WTC11 (cell line): ENCODE results near the gene HEATR5A. TPM values are rescaled to one million over a fixed set of nuclear protein-coding genes. Genes with fewer than 3 reads are reported as not detected.
"Not testable (repeated sequence)": the region's sequence is repeated elsewhere in the genome, so short reads cannot be mapped to it uniquely, and the experiment has no call there.

Experiments used
- ATAC-seq: fragments of 200-7000 bp; cut with Tn5 transposase; 2 replicates; pipeline ENCODE4 v1.10.0; 2021; ENCODE audit warnings: mild to moderate bottlenecking, moderate library complexity
- CTCF ChIA-PET: fragments of 300-600 bp; sonication (Branson Sonifier 250); formaldehyde crosslinking; loops from one replicate; lab custom pipeline; 2021; ENCODE audit warnings: antibody characterized with exemption; lab: Charles Lee
- POLR2A ChIA-PET: fragments of 350-600 bp; sonication (Branson Sonifier 250); formaldehyde crosslinking; loops from one replicate; lab custom pipeline; 2021; ENCODE audit warnings: antibody characterized with exemption; lab: Charles Lee
- DNase-seq: peaks from one replicate; pipeline ENCODE4 v3.0.0; 2021; ENCODE audit warnings: low spot score
- H3K27ac Mint-ChIP-seq: 2 replicates; pipeline ENCODE4 v1.8.0; 2021; ENCODE audit warnings: mixed read lengths
- H3K27me3 Mint-ChIP-seq: 2 replicates; pipeline ENCODE4 v1.8.0; 2021; ENCODE audit warnings: low read depth, mild to moderate bottlenecking, moderate library complexity, mixed read lengths
- H3K36me3 Mint-ChIP-seq: 2 replicates; pipeline ENCODE4 v1.8.0; 2021; ENCODE audit warnings: mixed read lengths
- H3K4me1 Mint-ChIP-seq: 2 replicates; pipeline ENCODE4 v1.8.0; 2022; ENCODE audit warnings: mixed read lengths
- H3K4me3 Mint-ChIP-seq: 2 replicates; pipeline ENCODE4 v1.8.0; 2021; ENCODE audit warnings: mild to moderate bottlenecking, moderate library complexity, mixed read lengths
- H3K9me3 Mint-ChIP-seq: 2 replicates; pipeline ENCODE4 v1.8.0; 2021; ENCODE audit warnings: mixed read lengths
- FOXK1 ChIP-seq: sonication (generic); formaldehyde crosslinking; IDR thresholded peaks from 2 replicates; pipeline ENCODE4 v1.8.0; 2022; ENCODE audit warnings: mild to moderate bottlenecking, moderate library complexity, missing genetic modification reagents
- FOXP1 ChIP-seq: sonication (generic); formaldehyde crosslinking; IDR thresholded peaks from 2 replicates; pipeline ENCODE4 v1.8.0; 2022; ENCODE audit warnings: missing genetic modification reagents, mild to moderate bottlenecking, moderate library complexity, borderline replicate concordance
- GABPB1 ChIP-seq: sonication (generic); formaldehyde crosslinking; IDR thresholded peaks from 2 replicates; pipeline ENCODE4 v1.8.1; 2023; ENCODE audit warnings: mild to moderate bottlenecking, missing genetic modification reagents
- GTF2I ChIP-seq: fragments of 250-450 bp; sonication (Bioruptor Pico); conservative IDR thresholded peaks from 2 replicates; pipeline ENCODE4 v1.4.0; 2021; ENCODE audit warnings: mild to moderate bottlenecking
- MLX ChIP-seq: sonication (generic); formaldehyde crosslinking; IDR thresholded peaks from 2 replicates; pipeline ENCODE4 v1.8.1; 2023; ENCODE audit warnings: mild to moderate bottlenecking, missing genetic modification reagents, moderate library complexity
- MXD4 ChIP-seq: fragments of 250-450 bp; sonication (Bioruptor Pico); IDR thresholded peaks from 2 replicates; pipeline ENCODE4 v1.8.0; 2021; ENCODE audit warnings: mild to moderate bottlenecking, moderate library complexity, borderline replicate concordance
- NFYB ChIP-seq: sonication (generic); formaldehyde crosslinking; conservative IDR thresholded peaks from 2 replicates; pipeline ENCODE4 v1.8.0; 2022; ENCODE audit warnings: low read depth, missing genetic modification reagents
- PREB ChIP-seq: sonication (generic); formaldehyde crosslinking; IDR thresholded peaks from 2 replicates; pipeline ENCODE4 v1.8.1; 2022; ENCODE audit warnings: mild to moderate bottlenecking, missing genetic modification reagents, moderate library complexity, borderline replicate concordance
- ZBTB21 ChIP-seq: sonication (generic); formaldehyde crosslinking; IDR thresholded peaks from 2 replicates; pipeline ENCODE4 v1.8.1; 2023; ENCODE audit warnings: mild to moderate bottlenecking, missing genetic modification reagents, borderline replicate concordance
- ZNF121 ChIP-seq: sonication (generic); formaldehyde crosslinking; IDR thresholded peaks from 2 replicates; pipeline ENCODE4 v1.8.0; 2023; ENCODE audit warnings: missing genetic modification reagents
- ZNF219 ChIP-seq: sonication (generic); formaldehyde crosslinking; IDR thresholded peaks from 2 replicates; pipeline ENCODE4 v1.8.0; 2023; ENCODE audit warnings: missing genetic modification reagents, mild to moderate bottlenecking, borderline replicate concordance
- ZNF423 ChIP-seq: fragments of 250-450 bp; sonication (Bioruptor Pico); IDR thresholded peaks from 2 replicates; pipeline ENCODE4 v2.1.2; 2022; ENCODE audit warnings: mild to moderate bottlenecking, moderate library complexity
- total RNA-seq: library from RNA; stranded (reverse); gene quantifications from 3 replicates; pipeline ENCODE4 v1.2.3, GENCODE V29; 2021
- TF ChIP-seq, protein P1 (sequence below): sonication (generic); formaldehyde crosslinking; conservative IDR thresholded peaks from 2 replicates; pipeline ENCODE4 v1.8.1; 2023; ENCODE audit warnings: mild to moderate bottlenecking, low read depth, missing genetic modification reagents, moderate library complexity

HEATR5A gene
- total RNA-seq, 1 experiment from 2014 or later: 36.2 TPM

DNA sequence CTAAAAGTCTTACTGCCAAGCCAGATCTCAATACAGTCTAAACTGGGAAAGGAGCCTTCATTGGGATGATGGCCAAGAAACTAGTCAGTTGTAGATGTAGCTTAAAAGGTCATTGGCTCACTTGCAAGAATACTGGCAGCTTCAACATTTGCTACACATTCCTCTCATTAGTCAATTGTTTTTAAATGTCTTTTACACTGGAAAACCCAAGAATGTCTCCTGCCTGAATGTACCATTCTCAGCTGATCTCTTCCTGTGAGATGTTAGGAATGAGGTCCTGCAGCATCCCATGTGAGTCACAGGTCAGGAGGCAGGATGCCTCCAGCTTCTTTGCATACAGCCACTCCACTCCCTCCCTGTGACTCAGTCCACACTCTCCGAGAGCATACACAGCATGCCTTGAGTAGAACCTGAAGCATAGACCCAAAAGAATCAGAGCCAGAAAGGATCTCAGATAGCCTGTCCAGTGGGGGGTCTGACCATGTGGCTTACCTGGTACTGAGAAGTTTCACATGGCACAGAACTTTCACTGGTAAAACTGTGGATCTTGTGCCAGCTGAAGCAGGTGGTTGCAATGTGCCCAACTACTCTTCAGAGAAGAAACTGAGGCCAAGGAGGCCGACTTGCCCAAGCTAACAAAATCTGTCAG is 156.7 kb downstream of the HEATR5A start:
- CTCF ChIA-PET: interaction anchor here (1.6 kb wide), 1 partner anchor 56 kb away, joined by 5 read pairs; the partner anchor contains the start of gene HECTD1
- no peak overlapping the region for H3K27ac Mint-ChIP-seq
- no peaks in the 10 kb centered on the region for H3K27me3 Mint-ChIP-seq
- DNase-seq: no peak
- H3K36me3 Mint-ChIP-seq: peaks cover 9% of the 10 kb centered on the region; the same call in 1 of the 2 replicates
- peaks cover 22% of the 10 kb centered on the region for H3K9me3 Mint-ChIP-seq
- peak; percentile 26; the same call in 1 of the 2 replicates for ATAC-seq
- TF ChIP-seq PREB (CRISPR knock-in tag): 0 out of 2 replicates have a peak, but pooled peaks have one; percentile 35
- 0 out of 2 replicates have a peak, but pooled peaks have one; percentile 26 for TF ChIP-seq GABPB1 (CRISPR knock-in tag)
- no peak for TF ChIP-seq FOXP1 (CRISPR knock-in tag)
- TF ChIP-seq NFYB (CRISPR knock-in tag): no peak
- peaks cover 10% of the 10 kb centered on the region for H3K4me1 Mint-ChIP-seq
- H3K4me3 Mint-ChIP-seq: no peak overlapping the region
- POLR2A ChIA-PET: interaction anchor here (0.6 kb wide), 1 partner anchor 49 kb away, joined by 3 read pairs; no protein-coding TSS in a partner anchor

GRCh38 chr14:31261859-31262731 is 158.3 kb downstream of the HEATR5A start:
- DNase-seq (no peak), ATAC-seq (no peak)
- peaks cover 13% of the 10 kb centered on the region for H3K9me3 Mint-ChIP-seq
- ChIA-PET POLR2A (interaction anchor here (1.0 kb wide), 1 partner anchor 30 kb away, joined by 3 read pairs; no protein-coding TSS in a partner anchor), CTCF (interaction anchor here (1.0 to 1.6 kb wide), 2 partner anchors 54 kb away, joined by 5 read pairs; partner anchors contain the start of gene HECTD1)
- H3K4me3 Mint-ChIP-seq: no peak overlapping the region
- H3K27me3 Mint-ChIP-seq: no peaks in the 10 kb centered on the region
- H3K4me1 Mint-ChIP-seq: peaks cover 10% of the 10 kb centered on the region
- peaks cover 3% of the 10 kb centered on the region; the same call in 1 of the 2 replicates for H3K36me3 Mint-ChIP-seq
- TF ChIP-seq GABPB1 (CRISPR knock-in tag): peak; percentile 64; the same call in 1 of the 2 replicates
- TF ChIP-seq FOXK1 (CRISPR knock-in tag): no peak
- H3K27ac Mint-ChIP-seq: no peak overlapping the region

GRCh38 chr14:31261523-31261858 is 158.9 kb downstream of the HEATR5A start:
- no peak for TF ChIP-seq GTF2I (CRISPR knock-in tag)
- no peak for TF ChIP-seq MXD4 (CRISPR knock-in tag)
- no peak for TF ChIP-seq MLX (CRISPR knock-in tag)
- TF ChIP-seq ZBTB21: no peak
- TF ChIP-seq ZNF219: no peak
- no peak for TF ChIP-seq ZNF121
- TF ChIP-seq, protein P1, sequence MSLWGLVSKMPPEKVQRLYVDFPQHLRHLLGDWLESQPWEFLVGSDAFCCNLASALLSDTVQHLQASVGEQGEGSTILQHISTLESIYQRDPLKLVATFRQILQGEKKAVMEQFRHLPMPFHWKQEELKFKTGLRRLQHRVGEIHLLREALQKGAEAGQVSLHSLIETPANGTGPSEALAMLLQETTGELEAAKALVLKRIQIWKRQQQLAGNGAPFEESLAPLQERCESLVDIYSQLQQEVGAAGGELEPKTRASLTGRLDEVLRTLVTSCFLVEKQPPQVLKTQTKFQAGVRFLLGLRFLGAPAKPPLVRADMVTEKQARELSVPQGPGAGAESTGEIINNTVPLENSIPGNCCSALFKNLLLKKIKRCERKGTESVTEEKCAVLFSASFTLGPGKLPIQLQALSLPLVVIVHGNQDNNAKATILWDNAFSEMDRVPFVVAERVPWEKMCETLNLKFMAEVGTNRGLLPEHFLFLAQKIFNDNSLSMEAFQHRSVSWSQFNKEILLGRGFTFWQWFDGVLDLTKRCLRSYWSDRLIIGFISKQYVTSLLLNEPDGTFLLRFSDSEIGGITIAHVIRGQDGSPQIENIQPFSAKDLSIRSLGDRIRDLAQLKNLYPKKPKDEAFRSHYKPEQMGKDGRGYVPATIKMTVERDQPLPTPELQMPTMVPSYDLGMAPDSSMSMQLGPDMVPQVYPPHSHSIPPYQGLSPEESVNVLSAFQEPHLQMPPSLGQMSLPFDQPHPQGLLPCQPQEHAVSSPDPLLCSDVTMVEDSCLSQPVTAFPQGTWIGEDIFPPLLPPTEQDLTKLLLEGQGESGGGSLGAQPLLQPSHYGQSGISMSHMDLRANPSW (CRISPR knock-in tag): no peak
- no peak for TF ChIP-seq ZNF423
- Mint-ChIP-seq H3K4me1 (peaks cover 10% of the 10 kb centered on the region), H3K9me3 (peaks cover 15% of the 10 kb centered on the region), H3K4me3 (no peak overlapping the region), H3K36me3 (peaks cover 3% of the 10 kb centered on the region; the same call in 1 of the 2 replicates), H3K27me3 (no peaks in the 10 kb centered on the region), H3K27ac (no peak overlapping the region)
- ChIA-PET CTCF (interaction anchor here (1.0 kb wide), 1 partner anchor 54 kb away, joined by 5 read pairs; the partner anchor contains the start of gene HECTD1), POLR2A (interaction anchor here (1.0 kb wide), 1 partner anchor 31 kb away, joined by 3 read pairs; no protein-coding TSS in a partner anchor)
- no peak for ATAC-seq
- no peak for DNase-seq

DNA sequence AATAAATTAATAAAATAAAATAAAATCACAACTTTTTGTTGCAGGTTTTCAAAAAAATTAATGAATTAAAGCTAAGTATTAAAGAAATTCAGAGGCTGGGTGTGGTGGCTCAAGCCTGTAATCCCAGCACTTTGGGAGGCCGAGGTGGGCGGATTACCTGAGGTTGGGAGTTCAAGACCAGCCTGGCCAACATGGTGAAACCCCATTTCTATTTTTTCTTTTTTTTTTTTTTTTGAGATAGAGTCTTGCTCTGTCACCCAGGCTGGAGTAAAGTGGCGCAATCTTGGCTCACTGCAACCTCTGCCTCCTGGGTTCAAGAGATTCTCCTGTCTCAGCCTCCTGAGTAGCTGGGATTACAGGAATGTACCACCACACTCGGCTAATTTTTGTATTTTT is 161.3 kb downstream of the HEATR5A start:
- H3K27ac Mint-ChIP-seq, DNase-seq, H3K27me3 Mint-ChIP-seq, H3K4me3 Mint-ChIP-seq, CTCF ChIA-PET, H3K36me3 Mint-ChIP-seq, H3K4me1 Mint-ChIP-seq, ATAC-seq: not testable (repeated sequence)
- POLR2A ChIA-PET: interaction anchor here (0.7 kb wide), 1 partner anchor 56 kb away, joined by 4 read pairs; no protein-coding TSS in a partner anchor
- H3K9me3 Mint-ChIP-seq: peaks cover 11% of the 10 kb centered on the region
